Measurements from ENCODE around the gene PPP1R3D.
"Not testable (repeated sequence)": the region's sequence is repeated elsewhere in the genome, so short reads cannot be mapped to it uniquely, and the experiment has no call there.

The PPP1R3D gene

GRCh38 chr20:59962155-59962554, 22.1 kb upstream of the PPP1R3D start:
- no peak overlapping the region for H3K4me3 ChIP-seq (ENCODE audit: low read depth, low read length)
- TF ChIP-seq CTCF (IDR thresholded peaks at IDR 0.05; ENCODE audit: low read depth, low read length, missing control alignments): no peak
- in situ Hi-C loops (cut with HindIII; ENCODE audit: low sequenced_read_pairs): no loop called here

GRCh38 chr20:59961423-59961822, 21.3 kb upstream of the PPP1R3D start:
- in situ Hi-C loops (cut with HindIII; ENCODE audit: low sequenced_read_pairs): no loop called here
- TF ChIP-seq CTCF (IDR thresholded peaks at IDR 0.05; ENCODE audit: low read depth, low read length, missing control alignments): no peak
- DNase-seq (ENCODE audit: low read depth): no peak
- no peak overlapping the region for H3K4me3 ChIP-seq (ENCODE audit: low read depth, low read length)

More at GRCh38 chr20:59962155-59962554, 22.1 kb upstream of the PPP1R3D start:
- DNase-seq (ENCODE audit: low read depth): no peak

GRCh38 chr20:59958626-59959025, 18.5 kb upstream of the PPP1R3D start:
- H3K4me3 ChIP-seq (ENCODE audit: low read depth, low read length): no peak overlapping the region
- TF ChIP-seq CTCF (IDR thresholded peaks at IDR 0.05; ENCODE audit: low read depth, low read length, missing control alignments): no peak
- in situ Hi-C loops (cut with HindIII; ENCODE audit: low sequenced_read_pairs): no loop called here
- no peak for DNase-seq (ENCODE audit: low read depth)

GRCh38 chr20:59958123-59958522, 18.0 kb upstream of the PPP1R3D start, which contains the start of gene CDH26:
CDH26 (plus strand) TSS chr20:59958423; CDS start chr20:59958727, 304 bp downstream.
- no peak for TF ChIP-seq CTCF (IDR thresholded peaks at IDR 0.05; ENCODE audit: low read depth, low read length, missing control alignments)
- no peak for DNase-seq (ENCODE audit: low read depth)
- H3K4me3 ChIP-seq (ENCODE audit: low read depth, low read length): no peak within 1 kb of the TSS
- in situ Hi-C loops (cut with HindIII; ENCODE audit: low sequenced_read_pairs): no loop called here

- H3K4me3 ChIP-seq (ENCODE audit: low read depth, low read length); DNase-seq (ENCODE audit: low read depth); in situ Hi-C loops (cut with HindIII; ENCODE audit: low sequenced_read_pairs): not testable (repeated sequence)
Measured at GRCh38 chr20:59957568-59957967, 17.5 kb upstream of the PPP1R3D start.

- DNase-seq (ENCODE audit: low read depth): no peak
- no peak overlapping the region for H3K4me3 ChIP-seq (ENCODE audit: low read depth, low read length)
- TF ChIP-seq CTCF (IDR thresholded peaks at IDR 0.05; ENCODE audit: low read depth, low read length, missing control alignments): peak; percentile 32
- in situ Hi-C loops (cut with HindIII; ENCODE audit: low sequenced_read_pairs): no loop called here
Measured at GRCh38 chr20:59955131-59955796, 15.2 kb upstream of the PPP1R3D start.

- DNase-seq (ENCODE audit: low read depth): no peak
- H3K4me3 ChIP-seq (ENCODE audit: low read depth, low read length): no peak overlapping the region
- in situ Hi-C loops (cut with HindIII; ENCODE audit: low sequenced_read_pairs): no loop called here
- TF ChIP-seq CTCF (IDR thresholded peaks at IDR 0.05; ENCODE audit: low read depth, low read length, missing control alignments): no peak
Measured at GRCh38 chr20:59954718-59955117, 14.6 kb upstream of the PPP1R3D start.
